ENCODE results near the gene SNX20.

The SNX20 gene

GRCh38 chr16:50653633-50654519 is 27.2 kb downstream of the SNX20 start:
- DNase-seq: no peak

- no peak for DNase-seq
These were observed 28.2 kb downstream of the SNX20 start for GRCh38 chr16:50652836-50653425.

- DNase-seq: no peak
These were observed 29.2 kb downstream of the SNX20 start for GRCh38 chr16:50651835-50652438.

- DNase-seq: no peak
These were observed 34.8 kb downstream of the SNX20 start for GRCh38 chr16:50646345-50646744.

GRCh38 chr16:50645563-50646220 is 35.4 kb downstream of the SNX20 start:
- DNase-seq: no peak

GRCh38 chr16:50644729-50645128 is 36.4 kb downstream of the SNX20 start:
- DNase-seq: no peak

GRCh38 chr16:50644245-50644644 is 36.9 kb downstream of the SNX20 start:
- DNase-seq: no peak

GRCh38 chr16:50643192-50643591 is 37.9 kb downstream of the SNX20 start:
- DNase-seq: no peak

GRCh38 chr16:50642349-50642748 is 38.8 kb downstream of the SNX20 start:
- no peak for DNase-seq

GRCh38 chr16:50641818-50642187 is 39.3 kb downstream of the SNX20 start:
- DNase-seq: no peak

GRCh38 chr16:50640919-50641817 is 39.9 kb downstream of the SNX20 start:
- DNase-seq: no peak

GRCh38 chr16:50640391-50640790 is 40.7 kb downstream of the SNX20 start:
- DNase-seq: no peak

- DNase-seq: no peak
These were observed 42.1 kb downstream of the SNX20 start for GRCh38 chr16:50638816-50639670.

- no peak for DNase-seq
These were observed 43.2 kb downstream of the SNX20 start for GRCh38 chr16:50637716-50638602.

- no peak for DNase-seq
These were observed 44.2 kb downstream of the SNX20 start for GRCh38 chr16:50636753-50637374.

- DNase-seq: no peak
These were observed 45.4 kb downstream of the SNX20 start for GRCh38 chr16:50635505-50636392.

GRCh38 chr16:50634947-50635346 is 46.2 kb downstream of the SNX20 start:
- DNase-seq: no peak

GRCh38 chr16:50634090-50634489 is 47.0 kb downstream of the SNX20 start:
- DNase-seq: no peak
